Osteocyte (in vitro differentiated cells): Measurements from ENCODE around the gene ATXN10. TPM values are rescaled to one million over a fixed set of nuclear protein-coding genes. Genes with fewer than 3 reads are reported as not detected.

Experiments
- DNase-seq: peaks from one replicate; pipeline ENCODE4 v3.0.0; 2021; ENCODE audit warnings: mixed read lengths; ENCODE audit not compliant: unreplicated experiment; ENCODE audit errors: extremely low spot score
- H3K27ac Mint-ChIP-seq: one replicate; pipeline ENCODE4 v1.8.0; 2021; ENCODE audit warnings: mild to moderate bottlenecking, mixed read lengths; ENCODE audit not compliant: unreplicated experiment
- H3K27me3 Mint-ChIP-seq: one replicate; pipeline ENCODE4 v1.8.0; 2021; ENCODE audit warnings: mixed read lengths; ENCODE audit not compliant: unreplicated experiment
- H3K36me3 Mint-ChIP-seq: one replicate; pipeline ENCODE4 v1.8.0; 2021; ENCODE audit warnings: mixed read lengths; ENCODE audit not compliant: unreplicated experiment
- H3K4me1 Mint-ChIP-seq: one replicate; pipeline ENCODE4 v1.8.0; 2021; ENCODE audit warnings: mixed read lengths; ENCODE audit not compliant: unreplicated experiment
- H3K4me3 Mint-ChIP-seq: one replicate; pipeline ENCODE4 v1.8.0; 2021; ENCODE audit warnings: mild to moderate bottlenecking, moderate library complexity, mixed read lengths; ENCODE audit not compliant: unreplicated experiment
- H3K9me3 Mint-ChIP-seq: one replicate; pipeline ENCODE4 v1.8.0; 2021; ENCODE audit warnings: mixed read lengths; ENCODE audit not compliant: unreplicated experiment
- total RNA-seq: library from RNA; stranded (reverse); gene quantifications from 2 replicates; pipeline ENCODE4 v1.2.1, GENCODE V29; 2021
- TF ChIP-seq, protein P1 (sequence below): fragments of 200-600 bp; sonication (generic); IDR thresholded peaks from 2 replicates; pipeline ENCODE4 v1.5.0; 2021; ENCODE audit warnings: antibody characterized with exemption, mild to moderate bottlenecking, moderate library complexity

Gene ATXN10
- total RNA-seq, 1 donor from 2014 or later = 164 TPM

DNA sequence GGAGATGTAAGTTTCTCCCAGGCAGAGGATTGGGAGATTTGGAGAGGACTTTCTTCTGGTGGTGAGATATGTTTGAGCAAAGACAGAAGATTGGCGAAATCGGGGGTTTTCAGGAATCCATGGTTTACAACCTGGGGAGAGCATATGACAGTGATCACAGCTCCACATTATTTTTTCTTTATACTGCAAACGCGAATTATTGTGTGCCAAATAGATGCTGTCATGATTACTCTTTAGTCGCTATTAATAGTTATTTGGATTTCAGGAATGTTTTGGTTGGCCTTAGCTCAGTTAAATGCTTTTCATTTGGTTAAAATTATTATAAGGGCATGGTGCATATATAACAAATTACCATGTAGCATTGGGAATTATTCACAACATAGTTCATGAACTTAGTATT lies 15.2 kb downstream of the ATXN10 start:
- peak overlapping the region; percentile 27 for H3K27ac Mint-ChIP-seq
- TF ChIP-seq, protein P1, sequence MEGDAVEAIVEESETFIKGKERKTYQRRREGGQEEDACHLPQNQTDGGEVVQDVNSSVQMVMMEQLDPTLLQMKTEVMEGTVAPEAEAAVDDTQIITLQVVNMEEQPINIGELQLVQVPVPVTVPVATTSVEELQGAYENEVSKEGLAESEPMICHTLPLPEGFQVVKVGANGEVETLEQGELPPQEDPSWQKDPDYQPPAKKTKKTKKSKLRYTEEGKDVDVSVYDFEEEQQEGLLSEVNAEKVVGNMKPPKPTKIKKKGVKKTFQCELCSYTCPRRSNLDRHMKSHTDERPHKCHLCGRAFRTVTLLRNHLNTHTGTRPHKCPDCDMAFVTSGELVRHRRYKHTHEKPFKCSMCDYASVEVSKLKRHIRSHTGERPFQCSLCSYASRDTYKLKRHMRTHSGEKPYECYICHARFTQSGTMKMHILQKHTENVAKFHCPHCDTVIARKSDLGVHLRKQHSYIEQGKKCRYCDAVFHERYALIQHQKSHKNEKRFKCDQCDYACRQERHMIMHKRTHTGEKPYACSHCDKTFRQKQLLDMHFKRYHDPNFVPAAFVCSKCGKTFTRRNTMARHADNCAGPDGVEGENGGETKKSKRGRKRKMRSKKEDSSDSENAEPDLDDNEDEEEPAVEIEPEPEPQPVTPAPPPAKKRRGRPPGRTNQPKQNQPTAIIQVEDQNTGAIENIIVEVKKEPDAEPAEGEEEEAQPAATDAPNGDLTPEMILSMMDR = no peak
- H3K36me3 Mint-ChIP-seq = peaks cover 7% of the 10 kb centered on the region
- H3K9me3 Mint-ChIP-seq = no peaks in the 10 kb centered on the region
- no peak overlapping the region for H3K4me3 Mint-ChIP-seq
- DNase-seq = no peak
- H3K4me1 Mint-ChIP-seq = peaks cover 60% of the 10 kb centered on the region
- no peaks in the 10 kb centered on the region for H3K27me3 Mint-ChIP-seq

DNA sequence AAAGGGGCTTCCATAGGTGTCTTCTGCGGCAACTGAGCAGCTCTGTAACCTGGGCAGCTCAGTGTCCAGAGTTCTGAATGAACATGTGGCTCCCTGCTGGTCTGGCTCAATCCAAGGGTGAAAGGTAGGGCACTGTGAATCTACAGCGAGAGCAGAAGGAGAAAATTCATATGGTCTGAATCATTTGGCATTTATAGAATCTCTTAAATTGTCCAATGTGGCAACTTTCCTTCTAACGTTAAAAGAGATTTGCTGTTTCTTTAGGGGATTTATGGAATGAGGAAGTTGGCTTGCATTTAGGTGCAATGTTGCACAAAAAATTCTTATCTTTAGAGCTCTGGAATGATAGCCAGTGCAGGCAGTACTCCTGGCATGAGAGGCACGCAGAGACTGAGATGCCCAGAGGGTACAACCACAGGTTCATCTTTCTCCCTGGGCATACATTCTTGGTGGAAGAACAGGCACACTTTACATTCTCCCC lies 17.0 kb downstream of the ATXN10 start:
- peaks cover 13% of the 10 kb centered on the region for H3K36me3 Mint-ChIP-seq
- H3K9me3 Mint-ChIP-seq = no peaks in the 10 kb centered on the region
- H3K4me3 Mint-ChIP-seq = peak overlapping the region; percentile 18
- no peaks in the 10 kb centered on the region for H3K27me3 Mint-ChIP-seq
- peak overlapping the region; percentile 91 for H3K27ac Mint-ChIP-seq
- peaks cover 77% of the 10 kb centered on the region for H3K4me1 Mint-ChIP-seq
- no peak for DNase-seq
- TF ChIP-seq, protein P1 = no peak

DNA sequence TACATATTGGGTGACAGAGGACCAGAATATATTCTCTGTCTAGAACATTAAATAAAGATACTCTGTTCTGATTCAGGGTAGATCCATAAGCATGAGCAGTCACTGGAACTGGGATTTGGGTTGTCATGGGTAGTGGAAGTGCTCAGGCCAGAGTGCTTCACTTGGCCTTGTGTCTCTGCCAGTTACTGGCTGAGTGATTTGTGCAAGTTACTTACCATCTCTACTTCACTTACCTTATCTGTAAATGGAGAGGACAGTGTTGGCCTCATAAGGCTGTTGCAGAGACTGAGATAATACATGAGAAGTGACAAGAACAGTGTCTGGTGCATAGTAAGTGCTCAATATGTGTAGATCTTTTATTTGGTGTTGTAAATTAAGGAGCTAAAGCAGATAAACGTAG lies 17.6 kb downstream of the ATXN10 start:
- TF ChIP-seq, protein P1 = no peak
- no peaks in the 10 kb centered on the region for H3K27me3 Mint-ChIP-seq
- H3K4me1 Mint-ChIP-seq = peaks cover 77% of the 10 kb centered on the region
- peak overlapping the region; percentile 91 for H3K27ac Mint-ChIP-seq
- DNase-seq = no peak
- no peak overlapping the region for H3K4me3 Mint-ChIP-seq
- H3K36me3 Mint-ChIP-seq = peaks cover 18% of the 10 kb centered on the region
- H3K9me3 Mint-ChIP-seq = no peaks in the 10 kb centered on the region

DNA sequence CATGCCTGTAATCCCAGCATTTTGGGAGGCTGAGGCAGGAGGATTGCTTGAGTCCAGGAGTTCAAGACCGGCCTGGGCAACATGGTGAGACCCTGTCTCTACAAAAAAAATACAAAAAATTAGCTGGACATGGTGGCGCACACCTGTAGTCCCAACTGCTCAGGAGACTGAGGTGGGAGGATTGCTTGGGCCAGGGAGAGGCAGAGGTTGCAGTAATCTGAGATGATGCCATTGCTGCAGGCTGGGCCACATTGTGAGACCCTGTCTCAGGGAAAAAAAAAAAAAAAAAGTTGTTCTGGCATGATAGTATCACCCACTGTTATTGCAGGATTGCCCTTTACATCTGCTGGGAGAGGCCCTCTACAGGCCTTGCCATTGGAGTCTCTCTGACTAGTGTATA lies 18.4 kb downstream of the ATXN10 start:
- Mint-ChIP-seq H3K27ac (no peak overlapping the region), H3K27me3 (no peaks in the 10 kb centered on the region), H3K4me3 (no peak overlapping the region), H3K4me1 (peaks cover 77% of the 10 kb centered on the region), H3K36me3 (peaks cover 18% of the 10 kb centered on the region), H3K9me3 (no peaks in the 10 kb centered on the region)
- TF ChIP-seq, protein P1 = no peak
- no peak for DNase-seq

DNA sequence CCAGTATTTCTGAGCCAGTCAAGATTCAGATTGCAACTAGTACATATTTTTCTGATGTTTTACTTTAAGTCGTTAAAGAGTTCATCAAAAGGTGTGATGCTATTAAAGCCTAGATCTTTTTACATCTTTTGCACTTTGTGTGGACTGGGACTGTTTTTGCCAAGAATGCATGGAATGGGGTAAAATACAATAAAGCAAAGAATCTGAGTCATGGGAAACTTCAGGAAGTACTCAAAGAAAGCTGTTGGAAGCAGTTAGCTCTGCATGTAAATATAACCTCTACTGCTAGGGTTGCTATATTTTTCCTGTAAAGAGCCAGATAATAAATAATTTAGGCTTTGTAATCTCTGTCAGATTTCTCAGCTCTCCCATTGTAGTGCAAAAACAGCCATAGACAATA lies 20.9 kb downstream of the ATXN10 start:
- DNase-seq = no peak
- Mint-ChIP-seq H3K36me3 (peaks cover 26% of the 10 kb centered on the region), H3K27ac (peak overlapping the region; percentile 46), H3K4me1 (peaks cover 54% of the 10 kb centered on the region), H3K9me3 (no peaks in the 10 kb centered on the region), H3K27me3 (no peaks in the 10 kb centered on the region), H3K4me3 (no peak overlapping the region)
- TF ChIP-seq, protein P1 = no peak
